Measurements from ENCODE around the gene SSBP2.
"Not testable (repeated sequence)": the region's sequence is repeated elsewhere in the genome, so short reads cannot be mapped to it uniquely, and the experiment has no call there.

The SSBP2 gene

GRCh38 chr5:81427566-81427965 is 323.3 kb downstream of the SSBP2 start:
- no peak for DNase-seq (ENCODE audit: low read depth)

- DNase-seq (ENCODE audit: low read depth) = no peak
Observed at GRCh38 chr5:81426359-81427030, 324.4 kb downstream of the SSBP2 start.

- DNase-seq (ENCODE audit: low read depth) = no peak
Observed at GRCh38 chr5:81425569-81425968, 325.3 kb downstream of the SSBP2 start.

GRCh38 chr5:81424728-81425127 is 326.2 kb downstream of the SSBP2 start:
- DNase-seq (ENCODE audit: low read depth) = no peak

- DNase-seq (ENCODE audit: low read depth) = no peak
Observed at GRCh38 chr5:81422671-81423070, 328.2 kb downstream of the SSBP2 start.

- DNase-seq (ENCODE audit: low read depth) = no peak
Observed at GRCh38 chr5:81420039-81420667, 330.7 kb downstream of the SSBP2 start.

GRCh38 chr5:81418606-81419005 is 332.3 kb downstream of the SSBP2 start:
- DNase-seq (ENCODE audit: low read depth) = no peak

GRCh38 chr5:81417052-81417451 is 333.8 kb downstream of the SSBP2 start:
- no peak for DNase-seq (ENCODE audit: low read depth)

- DNase-seq (ENCODE audit: low read depth) = no peak
Observed at GRCh38 chr5:81409896-81410295, 341.0 kb downstream of the SSBP2 start.

- no peak for DNase-seq (ENCODE audit: low read depth)
Observed at GRCh38 chr5:81409361-81409760, 341.5 kb downstream of the SSBP2 start.

GRCh38 chr5:81408496-81408895 is 342.4 kb downstream of the SSBP2 start:
- DNase-seq (ENCODE audit: low read depth) = no peak

GRCh38 chr5:81407811-81408210 is 343.1 kb downstream of the SSBP2 start:
- not testable (repeated sequence) for DNase-seq (ENCODE audit: low read depth)

- no peak for DNase-seq (ENCODE audit: low read depth)
Observed at GRCh38 chr5:81405126-81405891, 345.6 kb downstream of the SSBP2 start.

- no peak for DNase-seq (ENCODE audit: low read depth)
Observed at GRCh38 chr5:81402192-81402930, 348.5 kb downstream of the SSBP2 start.

GRCh38 chr5:81401266-81401665 is 349.6 kb downstream of the SSBP2 start:
- no peak for DNase-seq (ENCODE audit: low read depth)

- no peak for DNase-seq (ENCODE audit: low read depth)
Observed at GRCh38 chr5:81400375-81400774, 350.5 kb downstream of the SSBP2 start.

- DNase-seq (ENCODE audit: low read depth) = no peak
Observed at GRCh38 chr5:81398741-81399140, 352.2 kb downstream of the SSBP2 start.

- no peak for DNase-seq (ENCODE audit: low read depth)
Observed at GRCh38 chr5:81397176-81397575, 353.7 kb downstream of the SSBP2 start.

GRCh38 chr5:81395262-81395661 is 355.6 kb downstream of the SSBP2 start:
- no peak for DNase-seq (ENCODE audit: low read depth)

GRCh38 chr5:81393783-81394718 is 356.8 kb downstream of the SSBP2 start, which contains the start of gene ACOT12:
TSS of gene ACOT12 (minus strand) at chr5:81394134. CDS start at chr5:81394114, 20 bp downstream.
- DNase-seq (ENCODE audit: low read depth) = no peak

- no peak for DNase-seq (ENCODE audit: low read depth)
Observed at GRCh38 chr5:81393430-81393782, 357.5 kb downstream of the SSBP2 start.
